Measurements from ENCODE around the gene TMEM217. TPM values are rescaled to one million over a fixed set of nuclear protein-coding genes. Genes with fewer than 3 reads are reported as not detected.

TMEM217 gene
- total RNA-seq, 1 donor from 2014 or later = 1.8 TPM

- peaks cover 8% of the 10 kb centered on the region for H3K36me3 ChIP-seq
- intact Hi-C loops (cut with DNase I) = no loop called here
- TF ChIP-seq CTCF (IDR thresholded peaks at IDR 0.05) = no peak
- no peak for ATAC-seq
- peak overlapping the region; percentile 93 for H3K27ac ChIP-seq
- peaks cover 10% of the 10 kb centered on the region for H3K4me1 ChIP-seq
- no peak for DNase-seq
- H3K4me3 ChIP-seq = peak overlapping the region; percentile 58
- no peaks in the 10 kb centered on the region for H3K9me3 ChIP-seq
- no peaks in the 10 kb centered on the region for H3K27me3 ChIP-seq
Observed at GRCh38 chr6:37168163-37168758, 89.7 kb downstream of the TMEM217 start.

GRCh38 chr6:37162740-37163139 lies 95.2 kb downstream of the TMEM217 start:
- no peaks in the 10 kb centered on the region for H3K36me3 ChIP-seq

More at GRCh38 chr6:37162740-37163139, 95.2 kb downstream of the TMEM217 start:
- peaks cover 5% of the 10 kb centered on the region for H3K4me1 ChIP-seq
- intact Hi-C loops (cut with DNase I) = no loop called here
- H3K27me3 ChIP-seq = no peaks in the 10 kb centered on the region
- DNase-seq (no peak), ATAC-seq (no peak)
- no peak overlapping the region for H3K27ac ChIP-seq
- no peak for TF ChIP-seq CTCF (IDR thresholded peaks at IDR 0.05)
- H3K4me3 ChIP-seq = no peak overlapping the region
- H3K9me3 ChIP-seq = no peaks in the 10 kb centered on the region

Other genes with a start within 250 kb of the TMEM217 start
- gene PIM1, start 88.0 kb downstream of the TMEM217 start, total RNA-seq = 55.3 TPM
- gene TBC1D22B, start 372 bp downstream of the TMEM217 start, total RNA-seq = 12.4 TPM
- 17.6 TPM for gene RNF8, start 95.8 kb upstream of the TMEM217 start, total RNA-seq
- 42.2 TPM for gene CMTR1, start 175.1 kb upstream of the TMEM217 start, total RNA-seq
- gene CCDC167, start 241.7 kb upstream of the TMEM217 start, total RNA-seq = 12.9 TPM